Measurements from ENCODE around the gene NHSL2. TPM values are rescaled to one million over a fixed set of nuclear protein-coding genes. Genes with fewer than 3 reads are reported as not detected.

Gene NHSL2
- total RNA-seq, 3 donors from 2014 or later = 5.4 to 9.2 (median 5.8) TPM

DNA sequence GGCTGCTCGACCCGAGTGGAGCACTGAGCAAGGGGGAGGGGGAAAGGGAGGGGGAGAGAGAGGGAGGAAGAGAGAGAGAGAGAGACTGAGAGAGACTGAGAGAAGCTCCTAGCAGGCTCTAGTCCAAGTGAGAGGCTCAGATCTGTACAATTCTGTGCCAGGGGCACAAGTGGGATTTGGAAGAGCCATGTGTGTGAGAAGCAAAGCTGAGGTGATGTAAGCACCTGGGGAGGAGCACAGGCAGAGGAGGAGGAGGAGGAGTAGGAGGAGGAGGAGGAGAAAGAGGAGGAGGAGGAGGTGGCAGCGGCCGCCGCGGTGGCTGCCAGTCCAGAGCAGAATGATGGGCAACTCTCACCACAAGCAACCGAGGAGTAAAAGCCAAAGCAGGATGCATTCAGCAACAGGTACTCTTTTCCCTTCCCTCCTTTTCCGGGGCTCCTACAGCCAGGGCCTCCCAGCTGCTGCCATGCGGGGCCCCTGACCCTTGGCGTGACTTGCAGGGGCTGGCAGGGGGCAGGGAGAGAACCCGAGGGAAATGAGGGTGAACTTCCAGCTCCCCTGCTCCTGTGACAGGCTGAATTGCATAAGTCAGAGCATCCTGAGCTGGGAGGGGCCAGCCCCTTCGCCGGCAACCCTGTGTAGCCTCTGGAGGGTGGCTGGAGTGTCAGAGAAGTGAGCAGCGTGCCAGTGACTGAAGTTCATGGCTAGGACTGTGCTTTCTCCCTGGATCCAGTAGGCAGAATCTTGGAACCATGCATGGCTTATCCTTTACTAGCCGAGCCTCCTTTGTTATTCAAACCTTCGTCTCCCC, 158.9 kb downstream of the NHSL2 start:
- H3K27ac ChIP-seq = peak overlapping the region in 1 of 2 donors; percentile 7
- H3K9me3 ChIP-seq = no peaks in the 10 kb centered on the region
- intact Hi-C loops (cut with DNase I; ENCODE audit: low total_unique reads) = no loop called here
- no peaks in the 10 kb centered on the region for H3K36me3 ChIP-seq
- H3K4me3 ChIP-seq = peak overlapping the region in 2 of 3 donors; percentile 32 to 50
- H3K4me1 ChIP-seq = no peaks in the 10 kb centered on the region
- no peak for DNase-seq (ENCODE audit: low spot score in 2 of 2)
- peaks cover 0 to 79% of the 10 kb centered on the region in 2 donors for H3K27me3 ChIP-seq
- TF ChIP-seq CTCF (IDR thresholded peaks at IDR 0.05) (no peak), POLR2A (IDR thresholded peaks at IDR 0.05) (no peak), POLR2AphosphoS5 (IDR thresholded peaks at IDR 0.05) (no peak)

DNA sequence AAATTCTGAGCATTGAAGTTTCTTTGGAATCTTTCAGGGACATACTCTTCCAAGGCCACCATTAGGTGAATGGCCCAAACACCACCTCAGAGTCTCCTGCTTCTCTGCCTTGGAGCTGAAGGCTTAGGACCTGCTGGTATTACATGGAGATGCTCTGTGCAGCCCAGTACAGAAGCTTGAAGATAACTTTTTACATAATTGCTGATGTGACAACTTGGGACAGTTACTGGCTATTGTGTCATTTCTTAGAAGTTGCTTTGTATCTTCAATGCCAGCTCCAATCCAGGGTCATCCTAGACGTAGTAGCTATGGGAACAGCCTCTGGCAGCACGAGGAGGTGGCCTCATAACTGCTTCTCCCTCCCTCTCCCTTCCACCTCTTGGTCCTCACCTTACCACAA, 160.6 kb downstream of the NHSL2 start:
- intact Hi-C loops (cut with DNase I; ENCODE audit: low total_unique reads) = no loop called here
- H3K27me3 ChIP-seq = peaks cover 0 to 73% of the 10 kb centered on the region in 2 donors

GRCh38 chrX:72073633-72074032, 163.0 kb downstream of the NHSL2 start:
- no peaks in the 10 kb centered on the region for H3K36me3 ChIP-seq
- H3K27ac ChIP-seq = no peak overlapping the region
- H3K4me3 ChIP-seq = no peak overlapping the region
- no peak for DNase-seq (ENCODE audit: low spot score in 2 of 2)
- H3K27me3 ChIP-seq = peaks cover 0 to 75% of the 10 kb centered on the region in 2 donors
- no peaks in the 10 kb centered on the region for H3K4me1 ChIP-seq
- TF ChIP-seq POLR2A (IDR thresholded peaks at IDR 0.05) = no peak
- no peak for TF ChIP-seq CTCF (IDR thresholded peaks at IDR 0.05)
- TF ChIP-seq POLR2AphosphoS5 (IDR thresholded peaks at IDR 0.05) = no peak
- H3K9me3 ChIP-seq = no peaks in the 10 kb centered on the region
- intact Hi-C loops (cut with DNase I; ENCODE audit: low total_unique reads) = no loop called here

More for the DNA sequence above, 160.6 kb downstream of the NHSL2 start:
- Histone ChIP-seq H3K36me3 (no peaks in the 10 kb centered on the region), H3K4me1 (no peaks in the 10 kb centered on the region), H3K4me3 (no peak overlapping the region), H3K27ac (no peak overlapping the region), H3K9me3 (no peaks in the 10 kb centered on the region)
- no peak for DNase-seq (ENCODE audit: low spot score in 2 of 2)
- TF ChIP-seq POLR2A (IDR thresholded peaks at IDR 0.05) (no peak), CTCF (IDR thresholded peaks at IDR 0.05) (no peak), POLR2AphosphoS5 (IDR thresholded peaks at IDR 0.05) (no peak)

DNA sequence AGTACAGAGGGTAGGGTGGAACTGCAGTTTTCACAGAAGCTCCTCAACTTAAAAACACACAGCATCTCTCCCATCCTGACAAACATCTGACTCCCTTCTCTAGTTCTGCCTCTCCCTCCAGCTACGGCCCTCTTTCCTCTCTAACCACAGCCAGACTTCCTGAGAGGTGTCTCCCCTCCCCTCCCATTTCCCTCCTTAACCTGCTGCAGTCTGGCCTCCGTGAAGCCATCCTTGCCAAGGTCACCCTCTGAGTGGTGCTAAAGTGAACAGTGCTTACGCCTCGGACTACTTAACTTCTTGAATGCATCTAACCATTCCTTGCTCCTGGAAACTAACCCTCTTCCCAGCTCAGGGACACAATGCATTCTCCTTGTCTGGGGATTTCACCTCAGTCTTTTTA, 167.8 kb downstream of the NHSL2 start:
- Histone ChIP-seq H3K27ac (peak overlapping the region; percentile 55 to 63), H3K4me3 (no peak overlapping the region), H3K4me1 (no peaks in the 10 kb centered on the region), H3K9me3 (no peaks in the 10 kb centered on the region), H3K27me3 (peaks cover 0 to 62% of the 10 kb centered on the region in 2 donors), H3K36me3 (no peaks in the 10 kb centered on the region)
- DNase-seq (ENCODE audit: low spot score in 2 of 2) = no peak
- TF ChIP-seq POLR2A (IDR thresholded peaks at IDR 0.05) (no peak), POLR2AphosphoS5 (IDR thresholded peaks at IDR 0.05) (no peak), CTCF (IDR thresholded peaks at IDR 0.05) (no peak)
- intact Hi-C loops (cut with DNase I; ENCODE audit: low total_unique reads) = no loop called here

GRCh38 chrX:72079607-72080006, 169.0 kb downstream of the NHSL2 start:
- Histone ChIP-seq H3K36me3 (no peaks in the 10 kb centered on the region), H3K9me3 (no peaks in the 10 kb centered on the region), H3K27ac (peak overlapping the region; percentile 55 to 63), H3K4me3 (peak overlapping the region in 2 of 3 donors; percentile 15 to 18), H3K27me3 (peaks cover 0 to 56% of the 10 kb centered on the region in 2 donors), H3K4me1 (no peaks in the 10 kb centered on the region)
- DNase-seq (ENCODE audit: low spot score in 2 of 2) = no peak
- intact Hi-C loops (cut with DNase I; ENCODE audit: low total_unique reads) = no loop called here
- TF ChIP-seq POLR2A (IDR thresholded peaks at IDR 0.05) (no peak), POLR2AphosphoS5 (IDR thresholded peaks at IDR 0.05) (no peak), CTCF (IDR thresholded peaks at IDR 0.05) (no peak)
